Ishikawa (cell line): Measurements from ENCODE around the gene TERT.

Source experiments
- CEBPB ChIP-seq: IDR thresholded peaks from 2 replicates; pipeline ENCODE4 v1.6.1; 2012
- CREB1 ChIP-seq: IDR thresholded peaks from 2 replicates; pipeline ENCODE4 v1.6.1; 2012; ENCODE audit warnings: low read depth
- EGR1 ChIP-seq: IDR thresholded peaks from 2 replicates; pipeline ENCODE4 v1.6.1; 2012
- EP300 ChIP-seq: IDR thresholded peaks from 2 replicates; pipeline ENCODE4 v1.6.1; 2012; ENCODE audit warnings: borderline replicate concordance
- FOXM1 ChIP-seq: IDR thresholded peaks from 2 replicates; pipeline ENCODE4 v1.6.1; 2012; ENCODE audit warnings: low read depth, borderline replicate concordance
- RAD21 ChIP-seq: IDR thresholded peaks from 2 replicates; pipeline ENCODE4 v1.6.1; 2012; ENCODE audit warnings: low read depth
- TAF1 ChIP-seq: IDR thresholded peaks from 2 replicates; pipeline ENCODE4 v1.6.1; 2012; ENCODE audit warnings: low read depth, mild to moderate bottlenecking
- TCF12 ChIP-seq: IDR thresholded peaks from 2 replicates; pipeline ENCODE4 v1.6.1; 2012; ENCODE audit warnings: low read depth
- USF1 ChIP-seq: IDR thresholded peaks from 2 replicates; pipeline ENCODE4 v1.6.1; 2012
- YY1 ChIP-seq: IDR thresholded peaks from 2 replicates; pipeline ENCODE4 v1.6.1; 2012; ENCODE audit warnings: low read depth
- ZBTB7A ChIP-seq: IDR thresholded peaks from 2 replicates; pipeline ENCODE4 v1.6.1; 2012; ENCODE audit warnings: low read depth
- TF ChIP-seq, protein P1 (sequence below): IDR thresholded peaks from 2 replicates; pipeline ENCODE4 v1.6.1; 2012
- TF ChIP-seq, protein P2 (sequence below): IDR thresholded peaks from 2 replicates; pipeline ENCODE4 v1.6.1; 2012; ENCODE audit warnings: low read depth, mild to moderate bottlenecking

- TF ChIP-seq YY1 = no peak
- TF ChIP-seq, protein P1, sequence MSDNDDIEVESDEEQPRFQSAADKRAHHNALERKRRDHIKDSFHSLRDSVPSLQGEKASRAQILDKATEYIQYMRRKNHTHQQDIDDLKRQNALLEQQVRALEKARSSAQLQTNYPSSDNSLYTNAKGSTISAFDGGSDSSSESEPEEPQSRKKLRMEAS = no peak
- TF ChIP-seq FOXM1 = no peak
- TF ChIP-seq EP300 = no peak
- TF ChIP-seq RAD21 = no peak
- TF ChIP-seq, protein P2, sequence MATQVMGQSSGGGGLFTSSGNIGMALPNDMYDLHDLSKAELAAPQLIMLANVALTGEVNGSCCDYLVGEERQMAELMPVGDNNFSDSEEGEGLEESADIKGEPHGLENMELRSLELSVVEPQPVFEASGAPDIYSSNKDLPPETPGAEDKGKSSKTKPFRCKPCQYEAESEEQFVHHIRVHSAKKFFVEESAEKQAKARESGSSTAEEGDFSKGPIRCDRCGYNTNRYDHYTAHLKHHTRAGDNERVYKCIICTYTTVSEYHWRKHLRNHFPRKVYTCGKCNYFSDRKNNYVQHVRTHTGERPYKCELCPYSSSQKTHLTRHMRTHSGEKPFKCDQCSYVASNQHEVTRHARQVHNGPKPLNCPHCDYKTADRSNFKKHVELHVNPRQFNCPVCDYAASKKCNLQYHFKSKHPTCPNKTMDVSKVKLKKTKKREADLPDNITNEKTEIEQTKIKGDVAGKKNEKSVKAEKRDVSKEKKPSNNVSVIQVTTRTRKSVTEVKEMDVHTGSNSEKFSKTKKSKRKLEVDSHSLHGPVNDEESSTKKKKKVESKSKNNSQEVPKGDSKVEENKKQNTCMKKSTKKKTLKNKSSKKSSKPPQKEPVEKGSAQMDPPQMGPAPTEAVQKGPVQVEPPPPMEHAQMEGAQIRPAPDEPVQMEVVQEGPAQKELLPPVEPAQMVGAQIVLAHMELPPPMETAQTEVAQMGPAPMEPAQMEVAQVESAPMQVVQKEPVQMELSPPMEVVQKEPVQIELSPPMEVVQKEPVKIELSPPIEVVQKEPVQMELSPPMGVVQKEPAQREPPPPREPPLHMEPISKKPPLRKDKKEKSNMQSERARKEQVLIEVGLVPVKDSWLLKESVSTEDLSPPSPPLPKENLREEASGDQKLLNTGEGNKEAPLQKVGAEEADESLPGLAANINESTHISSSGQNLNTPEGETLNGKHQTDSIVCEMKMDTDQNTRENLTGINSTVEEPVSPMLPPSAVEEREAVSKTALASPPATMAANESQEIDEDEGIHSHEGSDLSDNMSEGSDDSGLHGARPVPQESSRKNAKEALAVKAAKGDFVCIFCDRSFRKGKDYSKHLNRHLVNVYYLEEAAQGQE = no peak
- no peak for TF ChIP-seq CEBPB
- no peak for TF ChIP-seq ZBTB7A
- TF ChIP-seq TAF1 = no peak
- no peak for TF ChIP-seq CREB1
- TF ChIP-seq USF1 = no peak
- TF ChIP-seq EGR1 = no peak
- no peak for TF ChIP-seq TCF12
These were observed 29.1 kb downstream of the TERT start for GRCh38 chr5:1265461-1266455.
